ENCODE measurements around the gene GALNT2.

GALNT2 gene

GRCh38 chr1:230083746-230084407 lies 16.8 kb downstream of the GALNT2 start:
- no peak overlapping the region for H3K27ac ChIP-seq
- TF ChIP-seq ZFX (IDR thresholded peaks at IDR 0.05; ENCODE audit: borderline replicate concordance) (no peak), CTCF (IDR thresholded peaks at IDR 0.05) (no peak)

- H3K27ac ChIP-seq, result no peak overlapping the region
- no peak for TF ChIP-seq ZFX (IDR thresholded peaks at IDR 0.05; ENCODE audit: borderline replicate concordance)
- no peak for TF ChIP-seq CTCF (IDR thresholded peaks at IDR 0.05)
These were observed 17.6 kb downstream of the GALNT2 start for GRCh38 chr1:230084408-230085177.

- no peak overlapping the region for H3K27ac ChIP-seq
- no peak for TF ChIP-seq ZFX (IDR thresholded peaks at IDR 0.05; ENCODE audit: borderline replicate concordance)
- TF ChIP-seq CTCF (IDR thresholded peaks at IDR 0.05), result no peak
These were observed 18.1 kb downstream of the GALNT2 start for GRCh38 chr1:230085178-230085515.

GRCh38 chr1:230086151-230086550 lies 19.1 kb downstream of the GALNT2 start:
- TF ChIP-seq ZFX (IDR thresholded peaks at IDR 0.05; ENCODE audit: borderline replicate concordance) (no peak), CTCF (IDR thresholded peaks at IDR 0.05) (no peak)
- H3K27ac ChIP-seq, result no peak overlapping the region

- H3K27ac ChIP-seq, result no peak overlapping the region
- no peak for TF ChIP-seq CTCF (IDR thresholded peaks at IDR 0.05)
- no peak for TF ChIP-seq ZFX (IDR thresholded peaks at IDR 0.05; ENCODE audit: borderline replicate concordance)
These were observed 20.1 kb downstream of the GALNT2 start for GRCh38 chr1:230087028-230087716.

GRCh38 chr1:230087717-230088105 lies 20.7 kb downstream of the GALNT2 start:
- H3K27ac ChIP-seq, result no peak overlapping the region

More at GRCh38 chr1:230087717-230088105, 20.7 kb downstream of the GALNT2 start:
- TF ChIP-seq ZFX (IDR thresholded peaks at IDR 0.05; ENCODE audit: borderline replicate concordance) (no peak), CTCF (IDR thresholded peaks at IDR 0.05) (no peak)
